Memory B cell (primary cell): ENCODE results near the gene USF2.
A peak's percentile ranks its signal among the peaks of the same experiment; 100 is the strongest.

ENCODE experiments used
- ATAC-seq: fragments of 150-1000 bp; cut with Tn5 transposase; 2 replicates; pipeline ENCODE4 v1.10.0; 2021; ENCODE audit warnings: low read depth, mild to moderate bottlenecking, moderate library complexity
- DNase-seq, 2 donors: peaks; one replicate each; pipeline ENCODE4 v3.0.0; 2022; ENCODE audit warnings: low spot score in 2 of 2
- H3K27ac Mint-ChIP-seq: one replicate; pipeline ENCODE4 v1.8.0; 2022; ENCODE audit warnings: mild to moderate bottlenecking, moderate library complexity, mixed read lengths
- H3K27me3 Mint-ChIP-seq: one replicate; pipeline ENCODE4 v1.8.0; 2022; ENCODE audit warnings: mixed read lengths
- H3K36me3 Mint-ChIP-seq: one replicate; pipeline ENCODE4 v1.8.0; 2022; ENCODE audit warnings: mild to moderate bottlenecking, mixed read lengths
- H3K4me1 Mint-ChIP-seq: one replicate; pipeline ENCODE4 v1.8.0; 2022; ENCODE audit warnings: mixed read lengths
- H3K4me3 Mint-ChIP-seq: one replicate; pipeline ENCODE4 v1.8.0; 2022; ENCODE audit warnings: mild to moderate bottlenecking, moderate library complexity, mixed read lengths
- H3K9me3 Mint-ChIP-seq: one replicate; pipeline ENCODE4 v1.8.0; 2022; ENCODE audit warnings: mixed read lengths

Gene USF2

DNA sequence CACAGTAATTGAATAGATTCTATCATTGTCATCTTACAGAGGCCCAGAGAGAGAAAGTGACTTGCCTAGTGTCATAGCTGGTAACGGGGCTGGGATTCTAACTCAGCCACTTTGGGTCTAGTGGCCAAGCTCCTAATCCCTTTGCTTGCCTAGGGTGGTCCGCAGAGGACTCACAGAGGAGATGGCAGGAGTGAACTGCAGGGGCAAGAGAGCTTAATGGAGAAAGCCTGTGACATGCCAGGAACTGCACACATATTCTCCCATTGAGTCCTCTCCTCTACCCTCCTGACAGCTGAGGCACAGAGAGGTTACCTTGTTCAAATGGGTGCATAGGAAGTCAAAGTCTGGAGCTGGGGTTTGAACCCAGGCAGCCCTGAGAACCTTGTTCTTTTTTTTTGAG, 17.3 kb upstream of the USF2 start:
- Mint-ChIP-seq H3K9me3 (no peaks in the 10 kb centered on the region), H3K4me1 (peaks cover 35% of the 10 kb centered on the region), H3K27me3 (no peaks in the 10 kb centered on the region), H3K36me3 (peaks cover 12% of the 10 kb centered on the region), H3K27ac (no peak overlapping the region), H3K4me3 (no peak overlapping the region)
- ATAC-seq (no peak), DNase-seq (no peak)

- H3K27ac Mint-ChIP-seq = no peak overlapping the region
- H3K36me3 Mint-ChIP-seq = peaks cover 13% of the 10 kb centered on the region
- peaks cover 33% of the 10 kb centered on the region for H3K4me1 Mint-ChIP-seq
- DNase-seq = no peak
- H3K9me3 Mint-ChIP-seq = no peaks in the 10 kb centered on the region
- no peak overlapping the region for H3K4me3 Mint-ChIP-seq
- H3K27me3 Mint-ChIP-seq = no peaks in the 10 kb centered on the region
- ATAC-seq = no peak
Measured at GRCh38 chr19:35253316-35254286, 15.2 kb upstream of the USF2 start.

GRCh38 chr19:35254341-35255297, 14.1 kb upstream of the USF2 start:
- Mint-ChIP-seq H3K9me3 (no peaks in the 10 kb centered on the region), H3K36me3 (peaks cover 13% of the 10 kb centered on the region), H3K4me1 (peaks cover 23% of the 10 kb centered on the region), H3K27me3 (no peaks in the 10 kb centered on the region), H3K27ac (no peak overlapping the region), H3K4me3 (no peak overlapping the region)
- DNase-seq (no peak), ATAC-seq (no peak)

- peaks cover 12% of the 10 kb centered on the region for H3K36me3 Mint-ChIP-seq
- peaks cover 16% of the 10 kb centered on the region for H3K4me1 Mint-ChIP-seq
- no peak overlapping the region for H3K4me3 Mint-ChIP-seq
- H3K9me3 Mint-ChIP-seq = no peaks in the 10 kb centered on the region
- no peak overlapping the region for H3K27ac Mint-ChIP-seq
- ATAC-seq (no peak), DNase-seq (no peak)
- H3K27me3 Mint-ChIP-seq = no peaks in the 10 kb centered on the region
Measured at GRCh38 chr19:35256566-35256965, 12.2 kb upstream of the USF2 start.

- peaks cover 12% of the 10 kb centered on the region for H3K36me3 Mint-ChIP-seq
- H3K4me3 Mint-ChIP-seq = no peak overlapping the region
- no peak for DNase-seq
- no peak overlapping the region for H3K27ac Mint-ChIP-seq
- H3K4me1 Mint-ChIP-seq = peaks cover 16% of the 10 kb centered on the region
- ATAC-seq = no peak
- H3K9me3 Mint-ChIP-seq = no peaks in the 10 kb centered on the region
- no peaks in the 10 kb centered on the region for H3K27me3 Mint-ChIP-seq
Measured at GRCh38 chr19:35257113-35257461, 11.7 kb upstream of the USF2 start.

- H3K4me1 Mint-ChIP-seq = peaks cover 29% of the 10 kb centered on the region
- DNase-seq (no peak), ATAC-seq (no peak)
- H3K27ac Mint-ChIP-seq = no peak overlapping the region
- no peaks in the 10 kb centered on the region for H3K27me3 Mint-ChIP-seq
- H3K9me3 Mint-ChIP-seq = no peaks in the 10 kb centered on the region
- H3K4me3 Mint-ChIP-seq = no peak overlapping the region
- peaks cover 5% of the 10 kb centered on the region for H3K36me3 Mint-ChIP-seq
Measured at GRCh38 chr19:35260694-35261304, 8.0 kb upstream of the USF2 start.

DNA sequence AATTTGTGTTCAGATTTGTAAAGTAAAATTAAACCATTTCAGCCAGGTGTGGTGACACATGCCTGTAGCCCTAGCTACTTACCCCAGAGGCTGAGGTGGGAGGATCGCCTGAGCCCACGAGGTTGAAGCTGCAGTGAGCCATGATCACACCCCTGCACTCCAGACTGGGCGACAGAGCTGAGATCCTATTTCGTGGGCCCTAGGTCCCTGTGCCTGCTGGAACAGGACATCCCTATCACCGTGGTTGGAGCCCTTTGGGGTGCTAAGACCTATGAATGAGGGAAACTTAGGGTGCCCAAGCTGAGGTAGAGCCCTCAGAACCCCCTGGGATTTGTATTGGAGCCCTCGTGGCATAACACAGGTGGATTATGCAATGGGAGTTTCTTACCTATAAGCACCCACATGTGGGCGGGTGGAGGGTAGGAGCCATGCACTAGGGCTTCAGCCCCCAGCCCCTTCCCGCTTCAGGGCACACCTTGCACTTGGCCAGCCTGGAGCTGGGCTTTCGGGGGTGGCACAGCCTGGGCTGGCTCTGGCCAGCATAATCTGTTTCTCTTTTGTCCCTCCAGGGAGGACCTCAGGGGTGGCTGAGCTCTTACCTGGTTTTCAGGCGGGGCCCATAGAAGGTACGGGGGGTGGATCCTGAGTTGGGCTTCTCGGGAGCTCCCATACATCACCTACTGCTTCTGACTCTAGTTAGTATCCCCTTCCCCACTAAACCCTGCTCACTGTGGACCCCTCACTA, 7.2 kb upstream of the USF2 start:
- Mint-ChIP-seq H3K9me3 (no peaks in the 10 kb centered on the region), H3K4me3 (no peak overlapping the region), H3K27ac (no peak overlapping the region), H3K36me3 (peaks cover 4% of the 10 kb centered on the region), H3K27me3 (no peaks in the 10 kb centered on the region), H3K4me1 (peaks cover 30% of the 10 kb centered on the region)
- DNase-seq = no peak
- ATAC-seq = no peak

DNA sequence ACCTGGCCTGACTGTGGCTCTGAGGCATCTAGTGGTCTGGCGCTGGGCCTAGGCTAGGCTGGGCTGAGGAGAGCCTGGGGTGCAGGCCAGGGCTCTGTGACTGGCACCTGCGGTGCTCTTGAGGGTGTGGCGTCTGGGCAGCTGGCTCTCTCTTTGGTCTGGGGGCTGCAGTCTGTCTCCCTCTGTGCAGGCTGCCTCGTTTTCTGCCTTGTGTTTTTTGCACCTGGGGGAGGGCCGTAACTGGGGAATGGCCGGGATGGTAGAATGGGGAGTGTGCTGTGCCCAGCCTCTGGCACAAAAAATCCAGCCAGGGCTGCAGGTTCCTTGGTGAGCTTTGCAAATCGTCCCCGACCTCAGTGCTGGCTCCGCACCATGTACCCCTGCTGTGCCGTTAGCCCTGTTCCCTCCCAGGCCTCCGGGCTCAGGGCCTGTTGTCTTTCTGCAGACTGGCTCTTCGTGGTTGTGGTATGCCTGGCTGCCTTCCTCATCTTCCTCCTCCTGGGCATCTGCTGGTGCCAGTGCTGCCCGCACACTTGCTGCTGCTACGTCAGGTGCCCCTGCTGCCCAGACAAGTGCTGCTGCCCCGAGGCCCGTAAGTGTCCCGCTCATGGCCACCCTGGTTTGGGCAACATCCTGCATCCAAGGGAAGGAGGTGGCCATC, 6.5 kb upstream of the USF2 start:
- peaks cover 4% of the 10 kb centered on the region for H3K36me3 Mint-ChIP-seq
- H3K27ac Mint-ChIP-seq = no peak overlapping the region
- H3K9me3 Mint-ChIP-seq = no peaks in the 10 kb centered on the region
- no peaks in the 10 kb centered on the region for H3K27me3 Mint-ChIP-seq
- ATAC-seq = no peak
- DNase-seq = no peak
- no peak overlapping the region for H3K4me3 Mint-ChIP-seq
- H3K4me1 Mint-ChIP-seq = peaks cover 28% of the 10 kb centered on the region

GRCh38 chr19:35264268-35265125, 4.3 kb upstream of the USF2 start:
- Mint-ChIP-seq H3K9me3 (no peaks in the 10 kb centered on the region), H3K4me3 (no peak overlapping the region), H3K4me1 (peaks cover 24% of the 10 kb centered on the region), H3K27ac (peak overlapping the region; percentile 2), H3K36me3 (peaks cover 4% of the 10 kb centered on the region), H3K27me3 (no peaks in the 10 kb centered on the region)
- no peak for ATAC-seq
- no peak for DNase-seq

GRCh38 chr19:35265126-35265899, 3.4 kb upstream of the USF2 start:
- no peak overlapping the region for H3K27ac Mint-ChIP-seq
- DNase-seq (no peak), ATAC-seq (no peak)
- H3K27me3 Mint-ChIP-seq = no peaks in the 10 kb centered on the region
- peaks cover 25% of the 10 kb centered on the region for H3K4me1 Mint-ChIP-seq
- H3K9me3 Mint-ChIP-seq = no peaks in the 10 kb centered on the region
- H3K4me3 Mint-ChIP-seq = peak overlapping the region; percentile 25
- peaks cover 4% of the 10 kb centered on the region for H3K36me3 Mint-ChIP-seq

GRCh38 chr19:35265900-35266519, 2.8 kb upstream of the USF2 start:
- peaks cover 32% of the 10 kb centered on the region for H3K4me1 Mint-ChIP-seq
- ATAC-seq = no peak

More at GRCh38 chr19:35265900-35266519, 2.8 kb upstream of the USF2 start:
- Mint-ChIP-seq H3K27ac (peak overlapping the region; percentile 16), H3K27me3 (no peaks in the 10 kb centered on the region), H3K9me3 (no peaks in the 10 kb centered on the region), H3K4me3 (peak overlapping the region; percentile 70), H3K36me3 (peaks cover 7% of the 10 kb centered on the region)
- DNase-seq = no peak
